K562 (cell line): ENCODE data around the gene FOXP3. TPM values are rescaled to one million over a fixed set of nuclear protein-coding genes. Genes with fewer than 3 reads are reported as not detected.

Experiments used
- ATAC-seq: fragments of 200-7000 bp; cut with Tn5 transposase; 3 replicates; pipeline ENCODE4 v1.9.1; 2020; ENCODE audit warnings: moderate library complexity
- BruUV-seq: library from RNA; stranded (reverse); fragments of 400-500 nt; replicated peaks from 2 replicates; lab custom pipeline; 2021; lab: Mats Ljungman, UMichigan
- CTCF ChIA-PET: fragments of 300-600 bp; formaldehyde crosslinking; extraction: SDS; loops from one replicate; lab custom pipeline; 2021; ENCODE audit warnings: low intra/inter-chr PET ratio; lab: Yijun Ruan, JAX
- POLR2A ChIA-PET: fragments of 300-600, 350-650 bp; sonication (Branson Sonifier 250); formaldehyde crosslinking; extraction: SDS; loops from one replicate; lab custom pipeline; 2021; ENCODE audit warnings: antibody characterized with exemption, inconsistent platforms; lab: Yijun Ruan, JAX
- DNase-seq, 4 experiments: peaks; one replicate each; pipeline versions ENCODE4 v3.0.0 to v3.0.0-alpha.2; 2011 to 2018; ENCODE audit warnings: low spot score in 3 of 4, mixed read lengths in 3 of 4; ENCODE audit errors: extremely low read depth in 1 of 4
- FAIRE-seq: peaks from 2 replicates; lab custom pipeline; 2011; peaks lifted over from hg19 to GRCh38; lab: Jason Lieb, UNC
- H2AFZ ChIP-seq: 2 replicates; pipeline ENCODE4 v1.6.0; 2011; ENCODE audit warnings: low read depth, low read length, control low read depth, inconsistent platforms
- H3K27ac ChIP-seq: fragments of 200-600 bp; 3 replicates; pipeline ENCODE4 v1.8.0; 2011; ENCODE audit warnings: low read depth, mild to moderate bottlenecking, control low read depth, inconsistent platforms, low read length, moderate library complexity, mixed read lengths; ENCODE audit errors: extremely low read depth
- H3K27me3 ChIP-seq, 2 experiments: fragments of 300-600 bp in 1 of 2; 2 replicates in 1 of 2; 3 replicates in 1 of 2; pipeline versions ENCODE4 v1.6.0 to v1.8.0; 2011; ENCODE audit warnings: inconsistent platforms in 2 of 2, low read length in 2 of 2, mild to moderate bottlenecking in 1 of 2, mixed read lengths in 1 of 2, moderate library complexity in 1 of 2; ENCODE audit not compliant: control insufficient read depth in 2 of 2, insufficient read depth in 2 of 2
- H3K36me3 ChIP-seq: fragments of 300-600 bp; 3 replicates; pipeline ENCODE4 v1.8.0; 2011; ENCODE audit warnings: mild to moderate bottlenecking, low read length, inconsistent platforms; ENCODE audit not compliant: control insufficient read depth, insufficient read depth
- H3K4me1 ChIP-seq, 2 experiments: fragments of 200-600 bp in 1 of 2; replicated peaks in 1 of 2; 2 replicates in 1 of 2; 3 replicates in 1 of 2; pipeline versions ENCODE4 v1.5.1 to v1.8.0; 2011; ENCODE audit warnings: inconsistent platforms in 2 of 2, low read length in 2 of 2, mild to moderate bottlenecking in 1 of 2, mixed read lengths in 1 of 2, moderate library complexity in 1 of 2; ENCODE audit not compliant: control insufficient read depth in 2 of 2, insufficient read depth in 2 of 2
- H3K4me2 ChIP-seq: 2 replicates; pipeline ENCODE4 v1.6.1; 2011; ENCODE audit warnings: low read length, control low read depth, inconsistent platforms, mixed read lengths; ENCODE audit not compliant: insufficient read depth
- H3K4me3 ChIP-seq: fragments of 200-600 bp; sonication (generic), shearing (Covaris generic); 2 replicates; pipeline ENCODE4 v1.5.1; 2016; ENCODE audit warnings: control low read depth, inconsistent platforms
- H3K79me2 ChIP-seq: fragments of 200-600 bp; 3 replicates; pipeline ENCODE4 v1.8.0; 2011; ENCODE audit warnings: low read length, inconsistent platforms; ENCODE audit not compliant: control insufficient read depth, insufficient read depth
- H3K9ac ChIP-seq, 2 experiments: 2 replicates each; pipeline versions ENCODE4 v1.6.0 to v1.6.1; 2011; ENCODE audit warnings: low read depth in 2 of 2, low read length in 2 of 2, control low read depth in 1 of 2, inconsistent platforms in 1 of 2, mild to moderate bottlenecking in 1 of 2, mixed read lengths in 1 of 2; ENCODE audit not compliant: insufficient read depth in 1 of 2
- H3K9me1 ChIP-seq: one replicate; pipeline ENCODE4 v1.6.0; 2011; ENCODE audit warnings: inconsistent platforms, mild to moderate bottlenecking, low read length, moderate library complexity; ENCODE audit not compliant: control insufficient read depth, insufficient read depth
- H3K9me3 ChIP-seq: replicated peaks from 2 replicates; pipeline ENCODE4 v1.5.1; 2011; ENCODE audit warnings: low read depth, low read length, inconsistent platforms; ENCODE audit not compliant: control insufficient read depth, insufficient read depth
- H4K20me1 ChIP-seq: replicated peaks from 2 replicates; pipeline ENCODE4 v1.6.1; 2011; ENCODE audit warnings: low read length, inconsistent platforms, mixed read lengths; ENCODE audit not compliant: control insufficient read depth, insufficient read depth
- ADNP ChIP-seq: fragments of 200-800 bp; sonication (Bioruptor generic); IDR thresholded peaks from 2 replicates; pipeline ENCODE4 v1.6.1; 2016; ENCODE audit warnings: missing genetic modification characterization, missing compliant biosample characterization
- BCOR ChIP-seq: fragments of 450-650 bp; IDR thresholded peaks from 2 replicates; pipeline ENCODE4 v1.6.1; 2016
- HDAC2 ChIP-seq: fragments of 450-650 bp; IDR thresholded peaks from 2 replicates; pipeline ENCODE4 v1.6.1; 2016; ENCODE audit warnings: mild to moderate bottlenecking
- KDM1A ChIP-seq, 2 experiments: fragments of 450-650 bp; IDR thresholded peaks; 2 replicates each; pipeline ENCODE4 v1.6.1; 2016; ENCODE audit warnings: mild to moderate bottlenecking in 2 of 2
- RBM25 ChIP-seq: fragments of 200-400 bp; formaldehyde crosslinking; IDR thresholded peaks from 2 replicates; pipeline ENCODE4 v1.6.1; 2018; ENCODE audit warnings: low read length, low read depth, moderate library complexity; ENCODE audit not compliant: severe bottlenecking
- SNIP1 ChIP-seq: fragments of 450-650 bp; IDR thresholded peaks from 2 replicates; pipeline ENCODE4 v1.7.1; 2017; ENCODE audit warnings: low read depth, mild to moderate bottlenecking
- ZBTB26 ChIP-seq: fragments of 450-650 bp; formaldehyde crosslinking; IDR thresholded peaks from 2 replicates; pipeline ENCODE4 v1.4.0; 2022; ENCODE audit warnings: missing genetic modification characterization
- ZFP91 ChIP-seq: sonication (generic); formaldehyde crosslinking; IDR thresholded peaks from 2 replicates; pipeline ENCODE4 v1.8.0; 2022; ENCODE audit warnings: mild to moderate bottlenecking, missing genetic modification reagents
- WGBS: fragments of 100-300 bp; shearing (Covaris generic); methylation state at CpG from one replicate; pipeline ENCODE4 v1.1.6; 2016; ENCODE audit warnings: low coverage, mixed read lengths; ENCODE audit not compliant: insufficient coverage; ENCODE audit errors: missing lambda C conversion rate; 5-methylcytosine and 5-hydroxymethylcytosine counted together
- in situ Hi-C: fragments of 300-500 bp; cut with MboI; formaldehyde crosslinking; loops from 4 replicates; pipeline ENCODE4 v1.15.0; 2018; ENCODE audit warnings: inconsistent platforms, mixed read lengths
- intact Hi-C: fragments of 100-400 bp; cut with micrococcal nuclease; formaldehyde crosslinking; loops from 2 replicates; pipeline ENCODE4 v1.14.2; 2022
- polyA plus RNA-seq, 8 experiments: library from polyadenylated mRNA; depleted of rRNA in 4 of 8; stranded (reverse) in 5 of 8; unstranded in 3 of 8; fragments of >200 nt; fragmentation: Nextera tagmentation in 2 of 8; fragmentation: Illumina TruSeq in 1 of 8; extraction: Ambion mirVana in 2 of 8; extraction: Trizol in 1 of 8; gene quantifications; 2 replicates each; pipeline versions ENCODE4 v1.2.1 to v1.2.3, GENCODE V29; 2011 to 2014; ENCODE audit warnings: inconsistent platforms in 1 of 8, missing spikeins in 1 of 8
- total RNA-seq, 7 experiments: library from RNA; depleted of rRNA in 6 of 7; stranded (reverse); fragments of >200 nt in 6 of 7; fragmentation: Illumina TruSeq in 2 of 7; extraction: Trizol in 2 of 7; gene quantifications; 2 replicates each; pipeline versions ENCODE4 v1.2.1 to v1.2.3, GENCODE V29; 2011 to 2021; ENCODE audit warnings: low replicate concordance in 1 of 7

Gene FOXP3
- total and polyA plus RNA-seq, 9 of the 15 experiments (the other 6 are each of a cell fraction or from before 2014, with no cell fraction given): 0.04 to 0.24 (median 0.07) TPM; not detected in 4

- H3K9ac ChIP-seq: no peak overlapping the region
- ATAC-seq: no peak
- TF ChIP-seq ZFP91 (CRISPR knock-in tag) (no peak), ZBTB26 (CRISPR knock-in tag) (no peak), SNIP1 (no peak), ADNP (tag) (0 out of 2 replicates have a peak, but pooled peaks have one; percentile 41), BCOR (peak; percentile 85), RBM25 (peak; percentile 87), HDAC2 (peak; percentile 45; the same call in 1 of the 2 replicates), KDM1A (IDR thresholded peaks at IDR 0.05) (peak in 1 of 2 experiments; percentile 34; a peak in 2 of 4 replicates)
- H3K27ac ChIP-seq: no peak overlapping the region
- H3K4me2 ChIP-seq: no peak overlapping the region
- no peaks in the 10 kb centered on the region for H4K20me1 ChIP-seq
- BruUV-seq: no TSS peak
- H2AFZ ChIP-seq: peak overlapping the region; percentile 42; the same call in 1 of the 2 replicates
- DNase-seq: no peak
- no peaks in the 10 kb centered on the region for H3K27me3 ChIP-seq
- 33% methylated on average over 2 of the region's 2 CpGs for WGBS
- CTCF ChIA-PET: no interaction called here
- H3K9me1 ChIP-seq: no peaks in the 10 kb centered on the region
- in situ Hi-C loops: no loop called here
- FAIRE-seq: no peak
- peaks cover 18 to 55% of the 10 kb centered on the region in 2 experiments; a peak in 4 of 5 replicates for H3K4me1 ChIP-seq
- peaks cover 23% of the 10 kb centered on the region for H3K79me2 ChIP-seq
- H3K9me3 ChIP-seq: no peaks in the 10 kb centered on the region
- intact Hi-C loops: no loop called here
- POLR2A ChIA-PET: interaction anchor here (0.6 kb wide), 1 partner anchor 25 kb away, joined by 3 read pairs; no protein-coding TSS in a partner anchor
- no peak overlapping the region for H3K4me3 ChIP-seq
- H3K36me3 ChIP-seq: 0 out of 3 replicates have a peak, but pooled peaks cover 6% of the 10 kb centered on the region
These were observed 32.0 kb downstream of the FOXP3 start for GRCh38 chrX:49232525-49232924.
